GM12891 (cell line): ENCODE measurements around the gene NSUN6.
"Not testable (repeated sequence)": the region's sequence is repeated elsewhere in the genome, so short reads cannot be mapped to it uniquely, and the experiment has no call there.

Experiments used
- PAX5 ChIP-seq: IDR thresholded peaks from 2 replicates; pipeline ENCODE4 v1.6.1; 2011; ENCODE audit warnings: low read length, moderate library complexity, mild to moderate bottlenecking; ENCODE audit not compliant: insufficient read depth, severe bottlenecking
- POLR2A ChIP-seq: IDR thresholded peaks from 2 replicates; pipeline ENCODE4 v1.6.1; 2011; ENCODE audit warnings: low read depth, low read length, control low read depth
- POLR2AphosphoS5 ChIP-seq: IDR thresholded peaks from 2 replicates; pipeline ENCODE4 v1.6.1; 2011; ENCODE audit warnings: low read depth, low read length, control low read depth
- POU2F2 ChIP-seq: IDR thresholded peaks from 2 replicates; pipeline ENCODE4 v1.6.1; 2011; ENCODE audit warnings: low read depth, mild to moderate bottlenecking, control low read depth, low read length, moderate library complexity
- SPI1 ChIP-seq: IDR thresholded peaks from 2 replicates; pipeline ENCODE4 v1.6.1; 2011; ENCODE audit warnings: low read depth, low read length, control low read depth
- TAF1 ChIP-seq: IDR thresholded peaks from 2 replicates; pipeline ENCODE4 v1.6.1; 2011; ENCODE audit warnings: low read depth, low read length, control low read depth

DNA sequence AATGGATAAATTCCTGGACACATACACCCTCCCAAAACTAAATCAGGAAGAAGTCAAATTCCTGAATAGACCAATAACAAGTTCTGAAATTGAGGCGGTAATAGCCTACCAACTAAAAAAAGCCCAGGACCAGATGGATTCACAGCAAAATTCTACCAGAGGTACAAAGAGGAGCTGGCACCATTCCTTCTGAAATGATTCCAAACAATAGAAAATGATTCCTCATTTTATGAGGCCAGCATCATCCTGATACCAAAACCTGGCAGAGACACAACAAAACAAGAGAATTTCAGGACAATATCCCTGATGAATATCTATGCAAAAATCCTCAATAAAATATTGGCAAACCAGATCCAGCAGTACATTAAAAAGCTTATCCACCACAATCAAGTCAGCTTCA lies 60.2 kb downstream of the NSUN6 start:
- not testable (repeated sequence) for TF ChIP-seq POLR2A, POLR2AphosphoS5, TAF1, POU2F2, SPI1, PAX5
